Effector CD8-positive, alpha-beta T cell (primary cell): ENCODE results near the gene VPS37D.
"Not testable (repeated sequence)": the region's sequence is repeated elsewhere in the genome, so short reads cannot be mapped to it uniquely, and the experiment has no call there.

Experiments
- DNase-seq: peaks from one replicate; lab custom pipeline; 2025; lab: John Stamatoyannopoulos, UW
- total RNA-seq, 4 experiments: gene quantifications; one replicate each; lab custom pipeline; 2026; lab: John Stamatoyannopoulos, UW

VPS37D gene, protein sequence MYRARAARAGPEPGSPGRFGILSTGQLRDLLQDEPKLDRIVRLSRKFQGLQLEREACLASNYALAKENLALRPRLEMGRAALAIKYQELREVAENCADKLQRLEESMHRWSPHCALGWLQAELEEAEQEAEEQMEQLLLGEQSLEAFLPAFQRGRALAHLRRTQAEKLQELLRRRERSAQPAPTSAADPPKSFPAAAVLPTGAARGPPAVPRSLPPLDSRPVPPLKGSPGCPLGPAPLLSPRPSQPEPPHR
- 0.29 to 1.1 (median 0.72) reads per million in 4 experiments for total RNA-seq

DNA sequence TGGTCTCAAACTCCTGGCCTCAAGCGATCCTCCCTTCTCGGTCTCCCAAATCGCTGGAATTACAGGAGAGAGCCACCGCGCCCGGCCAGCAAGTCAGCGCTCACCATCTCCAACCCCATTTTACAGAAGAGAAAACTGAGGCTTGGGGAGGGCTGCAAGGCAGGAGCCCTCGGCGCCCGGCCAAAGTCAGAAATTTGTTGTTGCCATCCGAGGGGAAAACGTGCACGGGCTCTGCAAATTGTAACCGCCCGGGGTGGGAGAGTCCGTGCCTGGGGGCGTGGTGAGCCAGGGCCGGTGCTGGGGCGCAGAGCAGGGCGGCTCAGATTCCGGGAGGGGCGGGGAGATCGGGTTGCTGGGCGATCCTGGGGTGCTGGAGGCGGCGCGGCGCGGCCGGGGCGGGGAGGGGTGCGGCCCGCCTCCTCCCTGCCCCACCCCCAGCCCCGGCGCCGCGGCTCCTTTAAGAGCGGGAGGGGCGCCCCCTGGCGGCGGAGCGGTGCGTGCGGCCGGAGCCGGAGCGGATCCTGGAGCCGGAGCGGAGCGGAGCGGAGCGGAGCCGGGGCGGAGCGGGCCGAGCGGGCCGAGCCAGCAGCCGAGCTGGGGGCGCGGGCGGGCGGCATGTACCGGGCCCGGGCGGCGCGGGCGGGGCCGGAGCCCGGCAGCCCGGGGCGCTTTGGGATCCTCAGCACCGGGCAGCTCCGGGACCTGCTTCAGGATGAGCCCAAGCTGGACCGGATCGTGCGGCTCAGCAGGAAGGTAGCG is at the start of gene VPS37D:
VPS37D (plus strand) TSS at position 488 of the 759 bp plus-strand sequence; CDS start at position 616, 128 bp downstream.
- DNase-seq = peak; percentile 94

DNA sequence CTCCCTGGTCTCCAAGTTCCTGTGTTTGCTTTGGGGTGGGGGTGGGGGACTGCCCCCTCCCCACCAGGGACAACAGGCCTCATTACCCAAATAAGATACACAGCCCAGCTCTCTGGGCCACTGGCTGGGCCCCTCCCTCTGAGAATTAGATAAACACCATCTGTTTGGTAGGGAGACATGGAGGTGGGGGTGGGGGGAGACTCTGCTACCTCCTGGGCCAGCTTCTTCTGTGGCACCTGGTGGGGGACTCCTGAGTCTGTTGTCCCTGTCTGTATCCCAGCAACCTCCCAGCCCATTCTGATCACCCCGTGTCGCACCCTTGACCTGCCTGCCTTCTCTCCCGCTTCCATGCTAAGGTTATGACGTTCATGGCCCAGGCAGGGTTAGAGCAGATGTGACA is 49.1 kb upstream of the VPS37D start:
- DNase-seq = no peak

DNA sequence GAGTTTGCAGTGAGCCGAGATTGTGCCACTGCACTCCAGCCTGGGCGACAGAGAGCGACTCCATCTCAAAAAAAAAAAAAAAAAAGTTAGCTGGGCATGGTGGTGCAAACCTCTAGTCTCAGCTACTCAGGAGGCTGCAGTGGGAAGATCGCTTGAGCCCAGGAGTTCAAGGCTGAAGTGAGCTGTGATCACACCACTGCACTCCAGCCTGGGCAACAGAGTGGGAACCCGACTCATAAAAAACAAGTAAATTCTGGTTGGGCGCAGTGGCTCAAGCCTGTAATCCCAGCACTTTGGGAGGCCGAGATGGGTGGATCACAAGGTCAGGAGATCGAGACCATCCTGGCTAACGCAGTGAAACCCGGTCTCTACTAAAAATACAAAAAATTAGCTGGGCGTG is 48.2 kb upstream of the VPS37D start:
- not testable (repeated sequence) for DNase-seq

DNA sequence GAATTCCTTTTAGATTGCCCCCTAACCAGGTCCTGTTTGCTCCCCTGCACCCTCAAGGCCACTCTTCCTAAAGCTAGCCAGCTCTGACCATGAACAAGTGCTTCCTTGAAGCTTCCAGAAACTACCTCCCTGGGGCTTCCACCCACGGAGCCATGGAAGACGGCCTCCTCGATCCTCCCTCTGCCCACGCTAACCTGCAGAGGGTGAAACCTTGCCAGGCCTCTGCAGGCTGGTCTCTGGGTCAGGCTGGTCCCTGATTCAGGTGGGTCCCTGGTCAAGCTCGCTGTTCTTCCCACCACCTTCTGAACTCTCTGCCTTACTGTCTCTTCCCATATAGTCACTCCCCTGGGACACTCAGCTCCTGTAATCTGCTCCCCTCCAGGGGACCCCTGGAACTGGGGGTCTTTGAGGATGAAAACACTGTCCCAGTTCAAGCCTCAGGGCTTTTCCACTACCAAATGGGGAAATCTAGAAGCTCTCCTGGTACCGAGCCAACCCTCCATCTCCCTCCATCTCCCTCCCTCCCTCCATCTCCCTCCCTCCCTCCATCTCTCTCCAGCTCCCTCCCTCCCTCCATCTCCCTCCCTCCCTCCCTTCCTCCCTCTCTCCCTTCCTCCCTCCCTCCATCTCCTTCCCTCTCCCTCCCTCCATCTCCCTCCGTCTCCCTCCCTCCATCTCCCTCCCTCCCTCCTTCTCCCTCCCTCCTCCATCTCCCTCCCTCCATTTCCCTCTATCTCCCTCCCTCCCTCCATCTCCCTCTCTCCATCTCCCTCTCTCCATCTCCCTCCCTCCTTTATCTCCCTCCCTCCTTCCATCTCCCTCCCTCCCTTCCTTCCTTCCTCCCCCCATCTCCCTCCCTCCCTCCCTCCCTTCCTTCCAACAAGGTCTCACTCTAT is 46.2 kb upstream of the VPS37D start:
- DNase-seq = no peak

DNA sequence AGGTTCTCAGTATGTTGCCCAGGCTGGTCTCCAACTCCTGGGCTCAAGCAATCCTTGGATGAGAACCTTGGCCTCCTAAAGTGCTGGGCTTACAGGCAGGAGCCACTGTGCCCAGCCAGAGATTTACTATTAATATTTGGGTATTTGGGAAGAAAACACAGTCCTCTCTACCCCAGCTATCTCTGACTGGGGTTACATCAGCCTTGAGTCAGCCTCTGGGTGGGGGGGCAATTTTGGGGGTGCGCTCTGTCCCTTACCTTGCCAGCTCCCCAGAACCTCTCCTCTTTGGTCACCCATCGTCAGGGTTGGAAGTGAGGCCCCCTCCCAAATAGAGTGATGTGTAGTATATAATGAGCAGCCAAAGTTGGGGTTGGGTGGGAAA is 45.1 kb upstream of the VPS37D start:
- DNase-seq = no peak

DNA sequence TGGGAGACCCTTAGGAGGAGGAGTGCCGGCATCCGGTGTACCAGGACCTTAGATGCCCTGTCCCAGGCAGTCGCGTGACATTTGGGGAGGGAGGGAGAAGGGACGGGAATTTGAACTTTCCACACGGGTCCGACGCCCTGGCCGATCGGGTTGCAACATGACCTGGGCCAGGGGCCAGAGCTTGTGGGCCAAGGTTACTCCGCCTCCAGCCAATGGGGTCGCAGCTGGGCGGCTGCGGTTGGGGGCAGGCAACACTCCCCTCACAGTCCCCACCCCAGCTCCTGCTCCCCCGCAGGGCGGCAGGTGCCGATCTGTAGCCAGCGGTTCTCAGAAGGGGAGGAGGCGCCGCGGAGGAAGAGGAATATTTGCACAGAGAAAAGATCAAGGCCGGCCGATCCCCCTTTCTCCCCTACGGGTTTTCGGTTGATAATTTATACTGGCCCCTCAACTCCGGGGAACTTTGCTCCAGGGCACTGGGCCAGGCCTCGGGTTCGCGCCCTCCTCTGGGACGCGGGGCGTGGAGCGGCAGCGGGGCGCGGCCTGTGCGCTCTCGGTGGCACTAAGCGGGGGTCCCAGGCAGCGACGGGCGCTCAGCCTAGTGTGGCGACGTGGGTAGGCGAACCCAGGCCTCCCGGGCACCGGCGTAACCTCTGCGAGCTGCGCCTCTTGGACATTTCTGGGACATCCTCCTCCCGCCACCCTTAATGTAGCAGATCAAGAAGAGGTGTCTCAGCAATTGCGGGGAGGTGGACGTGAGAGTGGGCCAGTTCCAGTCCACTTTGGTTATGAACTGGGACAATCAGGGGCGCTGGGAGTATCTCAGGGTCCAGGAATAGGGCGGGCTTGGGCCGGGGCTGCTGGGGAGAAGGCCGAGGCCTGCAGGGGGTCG is 44.5 kb upstream of the VPS37D start:
- no peak for DNase-seq

DNA sequence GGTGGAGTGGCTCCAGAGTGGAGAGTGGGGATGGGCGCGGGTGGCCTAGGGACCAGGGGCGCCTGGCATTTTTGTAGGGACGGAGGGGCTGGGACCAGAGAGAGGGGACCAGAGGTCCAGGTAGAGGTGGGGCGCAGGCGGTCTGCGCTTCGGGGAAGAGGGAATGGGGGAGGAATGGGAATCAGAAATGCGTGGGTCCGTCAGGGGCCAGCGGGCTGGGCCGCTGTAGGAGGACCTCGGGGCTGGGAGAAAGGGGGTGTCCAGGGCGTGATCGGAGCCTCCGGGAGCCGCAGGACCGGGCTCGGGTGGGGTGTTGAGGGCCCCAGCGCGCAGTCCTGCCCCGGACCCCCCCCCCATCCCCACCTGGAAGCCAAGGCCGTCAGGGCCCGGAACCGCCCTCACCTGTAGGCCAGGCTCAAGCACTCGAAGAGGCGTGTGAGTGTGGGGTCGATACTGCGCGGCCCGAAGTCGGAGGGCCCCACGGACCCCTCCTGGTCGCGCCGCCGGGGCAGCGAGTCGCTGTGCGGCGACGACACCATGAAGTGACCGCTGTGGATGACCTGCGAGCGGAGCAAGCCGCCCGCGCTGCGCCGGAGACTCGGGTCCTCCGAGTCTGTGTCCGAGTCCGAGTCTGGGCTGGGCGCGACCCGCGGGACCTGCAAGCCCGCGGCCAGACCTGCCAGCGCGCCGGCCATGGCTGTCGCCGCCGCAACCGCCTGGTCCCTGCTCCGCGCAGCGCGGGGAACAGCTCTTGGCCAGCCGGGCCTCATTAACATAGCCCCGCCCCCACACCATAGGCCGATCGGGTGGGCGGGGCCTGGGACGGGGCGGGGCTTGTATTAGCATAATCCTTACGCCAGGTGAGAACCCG is 43.6 kb upstream of the VPS37D start, which contains the start of gene MLXIPL:
MLXIPL (minus strand) TSS at position 725 of the 871 bp plus-strand sequence; CDS start at position 695, 30 bp downstream.
- DNase-seq = peak; percentile 37

DNA sequence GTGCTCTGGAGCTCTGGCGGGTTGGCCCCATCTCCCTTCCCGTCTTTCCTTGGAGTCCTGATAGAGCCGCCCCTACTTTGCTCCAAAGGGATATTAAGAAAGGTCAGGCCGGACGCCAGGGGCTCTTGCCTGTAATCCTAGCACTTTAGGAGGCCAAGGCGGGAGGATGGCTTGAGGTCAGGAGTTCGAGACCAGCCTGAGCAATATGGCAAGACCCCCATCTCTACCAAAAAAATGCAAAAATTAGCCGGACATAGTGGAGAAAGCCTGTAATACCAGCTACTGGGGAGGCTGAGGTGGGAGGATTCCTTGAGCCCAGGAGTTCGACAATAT is 43.0 kb upstream of the VPS37D start:
- no peak for DNase-seq

DNA sequence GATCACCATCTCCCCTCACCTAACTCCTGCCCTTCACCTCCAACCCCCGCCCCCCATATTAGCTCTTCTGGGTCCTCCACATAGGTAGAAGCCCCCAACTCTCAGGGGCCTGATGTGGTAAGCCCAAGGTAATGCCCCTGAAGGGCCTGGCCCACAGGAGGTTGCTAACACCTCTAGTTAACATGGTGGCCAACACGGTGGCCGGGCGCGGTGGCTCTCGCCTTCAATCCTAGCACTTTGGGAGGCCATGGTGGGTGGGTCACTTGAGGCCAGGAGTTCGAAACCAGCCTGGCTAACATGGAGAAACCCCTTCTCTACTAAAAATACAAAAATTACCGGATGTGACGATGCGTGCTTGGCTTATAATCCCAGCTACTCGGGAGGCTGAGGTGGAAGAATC is 42.4 kb upstream of the VPS37D start:
- DNase-seq = no peak

DNA sequence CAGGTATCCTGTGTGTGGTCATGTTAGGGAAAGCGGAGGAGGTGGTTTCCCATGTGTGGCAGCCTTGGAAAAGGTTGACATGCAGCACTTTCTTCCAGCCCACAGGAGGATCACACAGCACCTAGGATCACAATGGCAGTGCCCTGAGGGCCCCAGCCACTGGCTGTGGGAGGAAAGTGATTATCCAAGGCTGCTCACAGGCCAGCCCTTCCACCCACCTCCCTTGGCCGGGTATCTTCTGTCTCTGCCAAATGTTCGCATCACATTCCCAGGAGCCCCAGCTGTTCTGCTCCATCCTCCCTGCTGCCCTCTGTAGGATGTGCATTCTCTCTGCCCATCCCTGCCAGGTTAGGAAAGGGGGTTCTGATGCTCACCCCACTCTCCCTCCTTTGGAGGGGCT is 40.8 kb upstream of the VPS37D start:
- no peak for DNase-seq

DNA sequence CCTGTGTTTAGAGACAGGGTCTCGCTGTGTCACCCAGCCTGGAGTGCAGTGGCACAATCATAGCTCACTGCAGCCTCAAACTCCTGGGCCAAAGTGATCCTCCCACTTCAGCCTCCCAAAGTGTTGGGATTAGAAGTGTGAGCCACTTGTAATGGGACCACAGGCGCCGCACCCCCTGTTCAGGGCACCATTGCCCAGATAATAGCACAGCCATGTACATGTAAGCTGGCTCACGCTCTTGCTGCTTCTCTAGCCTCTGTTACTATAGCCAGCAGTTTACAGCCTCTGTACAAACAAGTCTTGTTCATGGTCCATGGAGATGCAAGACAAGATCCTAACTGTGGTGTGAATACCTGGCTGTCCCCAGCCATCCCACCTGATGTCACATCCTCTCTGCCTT is 39.1 kb upstream of the VPS37D start:
- no peak for DNase-seq

DNA sequence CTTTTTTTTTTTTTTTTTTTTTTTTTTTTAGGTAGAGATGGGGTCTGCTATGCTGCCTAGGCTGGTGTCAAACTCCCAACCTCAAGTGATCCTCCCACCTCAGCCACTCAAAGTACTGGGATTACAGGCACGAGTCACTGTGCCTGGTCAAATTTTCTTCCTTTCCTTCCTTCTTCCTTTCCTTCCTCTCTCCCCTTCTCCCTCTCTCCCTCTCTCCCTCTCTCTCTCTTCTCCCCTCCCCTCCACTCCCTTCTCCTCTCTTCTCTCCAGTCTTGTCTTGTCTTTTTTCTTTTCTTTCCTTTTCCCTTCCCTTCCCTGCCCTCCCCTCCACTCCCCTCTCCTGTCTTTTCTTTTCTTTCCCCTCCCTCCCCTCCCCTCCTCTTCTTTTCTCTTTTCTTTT is 36.1 kb upstream of the VPS37D start:
- no peak for DNase-seq

DNA sequence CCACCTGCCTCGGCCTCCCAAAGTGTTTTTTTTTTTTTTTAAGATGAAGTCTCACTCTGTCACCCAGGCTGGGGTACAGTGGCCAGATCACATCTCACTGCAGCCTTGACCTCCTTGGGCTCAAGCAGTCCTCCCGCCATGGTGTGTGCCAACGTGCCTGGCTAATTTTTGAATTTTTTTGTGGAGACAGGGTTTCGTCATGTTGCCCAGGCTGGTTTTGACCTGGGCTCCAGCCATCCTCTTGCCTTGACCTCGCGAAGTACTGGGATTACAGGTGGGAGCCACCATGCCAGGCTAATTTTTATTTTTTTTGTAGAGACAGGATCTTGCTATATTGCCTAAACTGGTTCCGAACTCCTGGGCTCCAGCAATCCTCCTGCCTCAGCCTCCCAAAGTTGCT is 34.3 kb upstream of the VPS37D start:
- no peak for DNase-seq

DNA sequence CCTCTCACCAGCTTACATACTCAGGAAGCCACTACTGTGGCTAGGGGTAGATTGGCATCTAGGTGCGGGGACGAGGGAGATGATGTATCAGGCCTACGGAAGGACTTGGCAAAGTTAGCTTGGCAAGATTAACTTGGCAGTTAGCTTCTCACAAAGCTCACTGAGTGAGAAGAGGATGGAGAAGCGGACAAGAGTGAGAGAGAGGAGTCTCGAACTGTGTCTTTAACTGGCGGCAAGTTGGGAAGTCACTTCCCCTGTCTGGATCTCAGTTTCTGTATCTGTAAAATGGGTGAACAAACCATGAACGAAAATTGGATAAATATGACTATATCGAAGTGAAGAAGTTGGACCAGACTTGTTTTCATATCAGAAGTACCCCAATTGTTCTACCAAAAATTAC is 33.8 kb upstream of the VPS37D start:
- no peak for DNase-seq

DNA sequence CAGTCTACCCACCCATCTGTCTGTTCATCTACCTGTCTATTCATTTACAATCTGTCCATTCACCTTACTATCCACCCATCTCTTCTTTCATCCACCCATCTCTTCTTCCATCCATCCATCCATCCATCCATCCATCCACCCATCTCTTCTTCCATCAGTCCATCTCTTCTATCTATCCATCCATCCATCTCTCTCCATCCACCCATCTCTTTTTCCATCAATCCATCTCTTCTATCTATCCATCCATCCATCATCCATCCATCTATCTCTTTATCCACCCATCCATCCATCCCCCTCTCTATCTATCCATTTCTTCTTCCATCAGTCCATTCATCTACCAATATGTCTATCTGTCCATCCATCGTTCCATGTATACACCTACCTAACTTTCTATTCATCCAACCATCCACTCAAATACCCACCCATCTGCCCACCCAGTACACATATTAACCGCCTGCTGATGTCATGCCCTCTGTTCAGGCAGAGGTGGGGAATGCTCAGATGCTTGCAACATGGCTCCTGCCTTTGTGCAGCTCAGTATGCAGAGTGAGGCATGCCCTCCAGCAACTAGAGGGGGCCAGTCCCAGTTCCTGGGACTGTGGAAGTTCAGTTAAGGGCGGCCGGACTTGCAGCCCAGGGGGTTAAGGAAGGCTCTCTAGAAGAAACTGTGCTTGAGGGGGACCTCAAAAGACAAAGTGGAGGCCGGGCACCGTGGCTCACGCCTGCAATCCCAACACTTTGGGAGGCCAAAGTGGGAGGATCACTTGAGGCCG is 32.0 kb upstream of the VPS37D start:
- no peak for DNase-seq

DNA sequence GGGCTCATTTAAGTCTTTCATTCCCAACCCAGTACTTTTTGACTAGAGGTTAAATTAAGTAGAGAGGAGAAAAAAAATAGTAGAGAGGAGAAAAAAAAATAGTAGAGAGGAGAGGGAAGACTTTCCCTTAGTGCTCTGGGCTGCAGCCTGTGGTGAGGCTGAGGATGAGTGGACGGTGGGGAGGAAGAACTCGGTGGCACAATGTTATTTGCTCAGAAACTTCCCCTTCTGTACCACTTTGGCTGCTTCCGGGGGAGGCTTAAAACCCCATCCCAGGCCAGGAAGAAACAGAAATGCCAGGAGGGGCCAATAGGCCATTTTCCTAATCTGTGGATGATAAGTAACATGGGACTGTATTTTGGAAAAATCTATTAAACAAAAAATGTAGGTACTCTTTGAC is 28.7 kb upstream of the VPS37D start:
- DNase-seq = no peak

DNA sequence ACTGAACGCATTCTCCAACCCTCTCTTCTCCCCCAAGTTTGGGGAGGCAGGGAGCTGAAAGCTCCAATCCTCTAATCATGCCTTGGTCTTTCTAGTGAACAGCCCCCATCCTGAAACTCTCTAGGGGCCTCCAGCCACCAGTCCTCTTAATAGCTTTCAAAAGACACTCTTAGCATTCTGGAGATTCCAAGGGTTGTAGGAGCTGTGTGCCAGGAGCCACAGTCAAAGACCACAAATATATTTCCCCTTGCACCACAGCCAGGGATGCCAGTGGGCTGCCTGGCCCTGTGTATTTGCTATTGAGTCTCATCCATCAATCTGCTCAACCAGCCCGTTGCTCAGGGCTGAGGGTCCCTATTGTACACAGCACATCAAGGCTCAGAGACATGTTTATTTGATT is 24.8 kb upstream of the VPS37D start:
- no peak for DNase-seq

DNA sequence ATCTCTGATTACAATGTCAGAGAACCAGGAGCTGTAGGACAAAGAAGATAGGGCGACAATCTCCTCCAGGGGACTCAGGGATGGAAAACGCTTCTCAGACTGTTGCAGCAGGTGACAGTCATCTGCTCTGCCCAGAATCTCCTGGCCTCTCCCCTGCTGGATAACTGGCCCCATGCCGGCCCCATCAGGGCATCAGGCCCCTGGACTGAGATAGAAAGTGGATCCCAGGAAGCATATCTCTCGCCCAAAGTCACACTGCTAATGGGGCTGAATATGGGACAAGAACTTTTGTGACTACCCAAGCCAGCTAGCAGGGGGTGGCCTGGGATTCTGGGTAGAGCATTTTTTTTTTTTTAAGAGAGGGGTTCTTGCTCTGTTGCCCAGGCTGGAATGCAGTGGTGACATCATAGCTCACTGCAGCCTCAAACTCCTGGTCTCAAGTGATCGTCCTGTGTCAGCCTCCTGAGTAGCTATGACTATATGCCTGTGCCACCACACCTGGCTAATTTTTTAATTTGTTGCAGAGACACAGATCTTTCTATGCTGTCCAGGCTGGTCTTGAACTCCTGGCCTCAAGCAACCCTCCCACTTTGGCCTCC is 22.8 kb upstream of the VPS37D start:
- no peak for DNase-seq

DNA sequence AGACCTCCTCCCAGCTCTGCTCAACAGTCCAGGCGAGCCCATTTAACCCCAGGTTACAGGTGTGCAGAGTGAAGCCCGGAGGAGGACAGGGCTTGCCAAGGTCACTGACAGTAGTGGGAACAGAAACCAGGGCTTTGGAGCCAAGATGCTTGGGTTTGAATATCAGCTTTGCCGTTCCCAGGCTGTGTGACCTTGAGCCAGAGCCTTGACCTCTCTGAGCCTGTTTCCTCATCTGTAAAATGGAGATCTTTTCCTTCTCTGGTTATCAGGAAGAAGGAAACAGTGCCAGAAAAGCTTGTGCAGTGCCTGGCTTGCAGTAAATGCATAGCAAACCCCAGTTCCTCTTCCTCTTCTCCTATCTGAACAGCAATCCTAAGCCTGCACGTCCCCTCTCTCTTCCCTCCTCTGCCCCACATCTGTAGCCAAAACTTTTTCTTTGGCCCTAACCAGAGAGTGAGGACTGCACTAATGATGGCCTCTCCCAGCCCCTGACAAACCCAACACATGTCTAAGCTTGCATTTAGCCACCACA is 21.9 kb upstream of the VPS37D start:
- DNase-seq = no peak
